Umbilical cord (tissue), 2 donors: ENCODE data around the gene TMA7. TPM values are rescaled to one million over a fixed set of nuclear protein-coding genes. Genes with fewer than 3 reads are reported as not detected.

Source experiments
- DNase-seq: peaks from one replicate; pipeline ENCODE4 v3.0.0-alpha.2; 2015; ENCODE audit warnings: low spot score
- total RNA-seq: library from RNA; depleted of rRNA; stranded (reverse); fragments of >200 nt; gene quantifications from one replicate; pipeline ENCODE4 v1.2.3, GENCODE V29; 2014; ENCODE audit warnings: low replicate concordance; ENCODE audit not compliant: insufficient read depth

The TMA7 gene
- total RNA-seq, 1 donor from 2014 or later: 135 TPM

- DNase-seq: no peak
These were observed 17.4 kb upstream of the TMA7 start for GRCh38 chr3:48422681-48423080.

- DNase-seq: no peak
These were observed 16.7 kb upstream of the TMA7 start for GRCh38 chr3:48423241-48423882.

- no peak for DNase-seq
These were observed 16.0 kb upstream of the TMA7 start for GRCh38 chr3:48423883-48424695.

- no peak for DNase-seq
These were observed 14.7 kb upstream of the TMA7 start for GRCh38 chr3:48425281-48425812.

- no peak for DNase-seq
These were observed 13.6 kb upstream of the TMA7 start for GRCh38 chr3:48426401-48426909.

GRCh38 chr3:48426944-48427629 lies 13.0 kb upstream of the TMA7 start:
- no peak for DNase-seq

GRCh38 chr3:48427630-48427962 lies 12.5 kb upstream of the TMA7 start:
- no peak for DNase-seq

- DNase-seq: no peak
These were observed 11.9 kb upstream of the TMA7 start for GRCh38 chr3:48428088-48428571.

- peak; percentile 55 for DNase-seq
These were observed 11.3 kb upstream of the TMA7 start for GRCh38 chr3:48428572-48429316.

- DNase-seq: peak; percentile 39
These were observed 10.6 kb upstream of the TMA7 start for GRCh38 chr3:48429317-48429959.

GRCh38 chr3:48429960-48430707 lies 9.9 kb upstream of the TMA7 start, which contains the start of gene PLXNB1:
TSS of gene PLXNB1 (minus strand) at chr3:48430086. CDS start at chr3:48424611, 5,475 bp downstream.
- peak; percentile 68 for DNase-seq

GRCh38 chr3:48430708-48431101 lies 9.4 kb upstream of the TMA7 start:
- no peak for DNase-seq

- no peak for DNase-seq
These were observed 8.6 kb upstream of the TMA7 start for GRCh38 chr3:48431224-48432029.

GRCh38 chr3:48432411-48433371 lies 7.4 kb upstream of the TMA7 start:
- DNase-seq: no peak

GRCh38 chr3:48433472-48434118 lies 6.5 kb upstream of the TMA7 start:
- peak; percentile 55 for DNase-seq

GRCh38 chr3:48434591-48435222 lies 5.3 kb upstream of the TMA7 start:
- no peak for DNase-seq

- no peak for DNase-seq
These were observed 4.8 kb upstream of the TMA7 start for GRCh38 chr3:48435223-48435595.
